ENCODE data around the gene GPR107. TPM values are rescaled to one million over a fixed set of nuclear protein-coding genes. Genes with fewer than 3 reads are reported as not detected.
A peak's percentile ranks its signal among the peaks of the same experiment; 100 is the strongest.

The GPR107 gene
- total RNA-seq, 1 donor from 2014 or later, result 41.0 TPM

- no peak for DNase-seq (ENCODE audit: low read depth)
Observed at GRCh38 chr9:130137081-130137640, 83.5 kb downstream of the GPR107 start.

GRCh38 chr9:130137641-130138081 is 84.0 kb downstream of the GPR107 start:
- no peak for DNase-seq (ENCODE audit: low read depth)

GRCh38 chr9:130138171-130138653 is 84.5 kb downstream of the GPR107 start:
- DNase-seq (ENCODE audit: low read depth), result peak; percentile 84

GRCh38 chr9:130138791-130139190 is 85.1 kb downstream of the GPR107 start:
- peak; percentile 75 for DNase-seq (ENCODE audit: low read depth)

GRCh38 chr9:130139251-130139650 is 85.5 kb downstream of the GPR107 start:
- no peak for DNase-seq (ENCODE audit: low read depth)

GRCh38 chr9:130140706-130141105 is 87.0 kb downstream of the GPR107 start:
- DNase-seq (ENCODE audit: low read depth), result no peak

GRCh38 chr9:130142056-130142455 is 88.3 kb downstream of the GPR107 start:
- DNase-seq (ENCODE audit: low read depth), result no peak

GRCh38 chr9:130142641-130143040 is 88.9 kb downstream of the GPR107 start:
- DNase-seq (ENCODE audit: low read depth), result no peak

- peak; percentile 16 for DNase-seq (ENCODE audit: low read depth)
Observed at GRCh38 chr9:130143279-130143893, 89.7 kb downstream of the GPR107 start.

GRCh38 chr9:130143958-130144366 is 90.3 kb downstream of the GPR107 start:
- DNase-seq (ENCODE audit: low read depth), result peak; percentile 42

- DNase-seq (ENCODE audit: low read depth), result no peak
Observed at GRCh38 chr9:130144703-130145102, 91.0 kb downstream of the GPR107 start.

- no peak for DNase-seq (ENCODE audit: low read depth)
Observed at GRCh38 chr9:130145658-130146057, 92.0 kb downstream of the GPR107 start.

- no peak for DNase-seq (ENCODE audit: low read depth)
Observed at GRCh38 chr9:130147198-130147597, 93.5 kb downstream of the GPR107 start.

GRCh38 chr9:130147910-130148309 is 94.2 kb downstream of the GPR107 start:
- no peak for DNase-seq (ENCODE audit: low read depth)

- no peak for DNase-seq (ENCODE audit: low read depth)
Observed at GRCh38 chr9:130149031-130149430, 95.3 kb downstream of the GPR107 start.

- no peak for DNase-seq (ENCODE audit: low read depth)
Observed at GRCh38 chr9:130149654-130150286, 96.1 kb downstream of the GPR107 start.

- peak; percentile 39 for DNase-seq (ENCODE audit: low read depth)
Observed at GRCh38 chr9:130150779-130151382, 97.2 kb downstream of the GPR107 start.

GRCh38 chr9:130154816-130155215 is 101.1 kb downstream of the GPR107 start:
- DNase-seq (ENCODE audit: low read depth), result no peak

GRCh38 chr9:130155647-130156046 is 101.9 kb downstream of the GPR107 start:
- DNase-seq (ENCODE audit: low read depth), result no peak

GRCh38 chr9:130156672-130157071 is 103.0 kb downstream of the GPR107 start:
- DNase-seq (ENCODE audit: low read depth), result peak; percentile 11

GRCh38 chr9:130157079-130157478 is 103.4 kb downstream of the GPR107 start:
- no peak for DNase-seq (ENCODE audit: low read depth)

- DNase-seq (ENCODE audit: low read depth), result no peak
Observed at GRCh38 chr9:130158001-130158400, 104.3 kb downstream of the GPR107 start.

- no peak for DNase-seq (ENCODE audit: low read depth)
Observed at GRCh38 chr9:130159057-130159456, 105.4 kb downstream of the GPR107 start.

Data from renal cortical epithelial cell (primary cell).